Esophagus squamous epithelium (tissue), 4 donors: ENCODE data around the gene ACVR2B.

ENCODE experiments used
- POLR2A ChIP-seq, 4 donors: fragments of 450-650 bp; IDR thresholded peaks; one replicate each; pipeline ENCODE4 v1.6.1; 2017; ENCODE audit warnings: antibody characterized with exemption in 4 of 4, mild to moderate bottlenecking in 4 of 4, moderate library complexity in 3 of 4
- TF ChIP-seq, protein P1 (sequence below), 6 experiments: fragments of 450-650 bp in 4 of 6; fragments of 200-600 bp in 2 of 6; sonication (generic) in 2 of 6; IDR thresholded peaks; one replicate each; pipeline ENCODE4 v1.5.1; 2016 to 2019; ENCODE audit warnings: antibody characterized with exemption in 6 of 6, mild to moderate bottlenecking in 4 of 6, moderate library complexity in 4 of 6

- TF ChIP-seq, protein P1, sequence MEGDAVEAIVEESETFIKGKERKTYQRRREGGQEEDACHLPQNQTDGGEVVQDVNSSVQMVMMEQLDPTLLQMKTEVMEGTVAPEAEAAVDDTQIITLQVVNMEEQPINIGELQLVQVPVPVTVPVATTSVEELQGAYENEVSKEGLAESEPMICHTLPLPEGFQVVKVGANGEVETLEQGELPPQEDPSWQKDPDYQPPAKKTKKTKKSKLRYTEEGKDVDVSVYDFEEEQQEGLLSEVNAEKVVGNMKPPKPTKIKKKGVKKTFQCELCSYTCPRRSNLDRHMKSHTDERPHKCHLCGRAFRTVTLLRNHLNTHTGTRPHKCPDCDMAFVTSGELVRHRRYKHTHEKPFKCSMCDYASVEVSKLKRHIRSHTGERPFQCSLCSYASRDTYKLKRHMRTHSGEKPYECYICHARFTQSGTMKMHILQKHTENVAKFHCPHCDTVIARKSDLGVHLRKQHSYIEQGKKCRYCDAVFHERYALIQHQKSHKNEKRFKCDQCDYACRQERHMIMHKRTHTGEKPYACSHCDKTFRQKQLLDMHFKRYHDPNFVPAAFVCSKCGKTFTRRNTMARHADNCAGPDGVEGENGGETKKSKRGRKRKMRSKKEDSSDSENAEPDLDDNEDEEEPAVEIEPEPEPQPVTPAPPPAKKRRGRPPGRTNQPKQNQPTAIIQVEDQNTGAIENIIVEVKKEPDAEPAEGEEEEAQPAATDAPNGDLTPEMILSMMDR (IDR thresholded peaks at IDR 0.05): no peak
- no peak for TF ChIP-seq POLR2A (IDR thresholded peaks at IDR 0.05)
Observed at GRCh38 chr3:38404286-38404685, 49.4 kb upstream of the ACVR2B start.
